IMR-90 (cell line): Measurements from ENCODE around the gene TCF19.

Experiments
- CTCF ChIP-seq: conservative IDR thresholded peaks from 2 replicates; pipeline ENCODE4 v1.5.1; 2012; ENCODE audit warnings: mild to moderate bottlenecking, low read depth, low read length, improper control_type of control experiment
- MAFK ChIP-seq: IDR thresholded peaks from 2 replicates; pipeline ENCODE4 v1.6.1; 2012; ENCODE audit warnings: low read depth, low read length, improper control_type of control experiment
- MAZ ChIP-seq: IDR thresholded peaks from 2 replicates; pipeline ENCODE4 v1.6.1; 2012; ENCODE audit warnings: low read depth, mild to moderate bottlenecking, low read length, improper control_type of control experiment, moderate library complexity, borderline replicate concordance
- POLR2A ChIP-seq: IDR thresholded peaks from 2 replicates; pipeline ENCODE4 v1.6.1; 2012; ENCODE audit warnings: mild to moderate bottlenecking, low read depth, low read length
- TF ChIP-seq, protein P1 (sequence below): fragments of 150-350 bp; IDR thresholded peaks from 2 replicates; pipeline ENCODE4 v1.6.1; 2017; ENCODE audit warnings: mild to moderate bottlenecking, antibody characterized with exemption, low read length, low read depth

GRCh38 chr6:31135710-31136109, 22.7 kb upstream of the TCF19 start:
- no peak for TF ChIP-seq CTCF
- TF ChIP-seq MAFK = no peak
- no peak for TF ChIP-seq MAZ
- TF ChIP-seq POLR2A = no peak
- TF ChIP-seq, protein P1, sequence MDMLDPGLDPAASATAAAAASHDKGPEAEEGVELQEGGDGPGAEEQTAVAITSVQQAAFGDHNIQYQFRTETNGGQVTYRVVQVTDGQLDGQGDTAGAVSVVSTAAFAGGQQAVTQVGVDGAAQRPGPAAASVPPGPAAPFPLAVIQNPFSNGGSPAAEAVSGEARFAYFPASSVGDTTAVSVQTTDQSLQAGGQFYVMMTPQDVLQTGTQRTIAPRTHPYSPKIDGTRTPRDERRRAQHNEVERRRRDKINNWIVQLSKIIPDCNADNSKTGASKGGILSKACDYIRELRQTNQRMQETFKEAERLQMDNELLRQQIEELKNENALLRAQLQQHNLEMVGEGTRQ = no peak
